GM19351 (cell line): ENCODE results near the gene COCH.

Experiments used
- ATAC-seq: cut with Tn5 transposase; IDR thresholded peaks from one replicate; pipeline ENCODE4 v1.9.1; 2021; ENCODE audit warnings: mild to moderate bottlenecking, moderate library complexity; ENCODE audit not compliant: unreplicated experiment

The COCH gene

GRCh38 chr14:30874120-30874998 lies at the start of gene COCH:
TSS of gene COCH (plus strand) at chr14:30874559. CDS start at chr14:30874939, 380 bp downstream.
- ATAC-seq: peak; percentile 65

GRCh38 chr14:30826070-30826469 lies 48.3 kb upstream of the COCH start:
- no peak for ATAC-seq

GRCh38 chr14:30829853-30830252 lies 44.5 kb upstream of the COCH start:
- ATAC-seq: no peak

DNA sequence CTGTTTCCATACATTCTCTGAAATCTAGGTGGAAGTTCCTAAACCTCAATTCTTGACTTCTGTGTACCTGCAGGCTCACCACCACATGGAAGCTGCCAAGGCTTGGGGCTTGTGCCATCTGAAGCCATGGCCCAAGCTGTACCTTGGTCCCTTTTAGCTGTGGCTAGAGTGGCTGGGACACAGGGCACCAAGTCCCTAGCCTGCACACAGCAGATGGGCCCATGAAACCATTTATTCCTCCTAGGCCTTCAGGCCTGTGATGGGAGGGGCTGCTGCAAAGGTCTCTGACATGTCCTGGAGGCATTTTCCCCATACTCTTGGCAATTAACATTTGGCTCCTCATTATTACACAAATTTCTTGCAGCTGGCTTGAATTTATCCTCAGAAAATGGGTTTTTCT lies 40.0 kb upstream of the COCH start:
- ATAC-seq: no peak

GRCh38 chr14:30838351-30838750 lies 36.0 kb upstream of the COCH start:
- ATAC-seq: no peak

DNA sequence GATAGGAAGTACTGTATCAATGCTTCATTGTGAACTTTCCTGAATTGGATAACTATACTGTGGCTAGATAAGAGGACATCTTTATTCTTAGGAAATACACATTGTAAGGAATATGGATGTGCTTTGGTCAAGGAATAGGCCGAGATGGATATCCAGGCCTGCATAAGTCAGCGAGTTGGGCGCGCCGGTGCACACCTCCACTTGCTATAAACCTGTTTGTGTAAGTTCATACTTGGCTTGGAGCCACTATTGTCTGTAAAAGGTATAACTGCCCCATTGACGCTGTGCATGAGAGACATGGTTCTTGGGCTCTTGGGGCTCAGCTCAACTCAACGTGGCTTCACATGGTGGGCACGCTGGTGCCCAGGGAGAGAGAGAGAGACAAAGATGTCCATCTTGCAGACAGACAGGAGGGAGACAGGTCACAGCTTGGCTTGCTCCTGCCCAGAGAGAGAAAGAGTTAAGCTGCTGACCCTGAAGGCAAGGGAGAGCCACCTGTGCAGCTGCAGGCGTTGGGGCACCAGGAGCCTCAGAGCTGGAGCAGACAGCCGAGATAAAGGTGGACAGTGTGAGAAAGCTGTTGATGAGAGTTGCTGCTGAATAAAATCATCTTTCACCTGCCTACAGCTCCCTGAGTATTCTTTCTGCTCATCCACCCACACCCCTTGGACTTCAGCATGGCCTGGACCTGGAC lies 34.1 kb upstream of the COCH start:
- ATAC-seq: no peak

- ATAC-seq: no peak
These were observed 31.9 kb upstream of the COCH start for GRCh38 chr14:30842431-30842830.

GRCh38 chr14:30848449-30849240 lies 25.7 kb upstream of the COCH start:
- peak; percentile 26 for ATAC-seq

- ATAC-seq: peak; percentile 91
These were observed 25.0 kb upstream of the COCH start for GRCh38 chr14:30849354-30849753.

DNA sequence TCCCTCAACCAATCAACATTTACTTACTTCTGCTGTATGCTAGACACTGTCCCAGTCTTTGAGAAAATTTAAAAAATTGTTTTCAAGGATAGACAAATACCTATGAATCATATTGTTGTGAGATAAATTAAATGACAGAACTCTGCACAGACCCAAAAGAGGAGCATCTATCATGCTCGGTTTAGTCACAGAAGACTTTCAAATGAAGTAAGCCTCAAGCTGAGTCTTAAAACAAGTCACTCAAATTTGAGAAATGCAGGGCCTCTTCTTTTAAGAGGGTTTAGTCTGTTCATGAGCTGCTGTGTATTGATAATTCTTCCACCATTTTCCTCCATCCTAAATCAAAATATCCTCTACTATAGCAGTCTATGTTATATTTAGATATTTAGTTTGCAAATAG lies 24.4 kb upstream of the COCH start:
- no peak for ATAC-seq

DNA sequence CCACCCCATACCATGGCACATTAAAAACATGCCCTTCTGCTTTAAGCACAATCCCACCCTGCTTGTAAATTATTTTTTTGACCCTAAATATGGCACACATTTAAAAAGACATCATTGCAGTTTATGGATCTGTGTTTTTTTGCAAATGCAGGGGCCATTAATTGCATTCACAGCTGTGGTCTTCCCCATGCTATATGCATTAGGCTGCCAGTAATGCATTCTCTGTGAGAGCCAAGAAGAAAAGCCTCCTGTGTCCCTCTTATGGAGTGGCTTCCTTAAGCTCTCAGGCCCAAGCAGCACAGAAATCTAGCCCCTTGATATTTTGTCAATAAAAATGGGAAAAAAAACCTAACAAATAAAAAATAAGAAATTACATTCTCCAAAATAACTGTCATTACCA lies 20.4 kb upstream of the COCH start:
- no peak for ATAC-seq

GRCh38 chr14:30854492-30854891 lies 19.9 kb upstream of the COCH start:
- peak; percentile 56 for ATAC-seq

DNA sequence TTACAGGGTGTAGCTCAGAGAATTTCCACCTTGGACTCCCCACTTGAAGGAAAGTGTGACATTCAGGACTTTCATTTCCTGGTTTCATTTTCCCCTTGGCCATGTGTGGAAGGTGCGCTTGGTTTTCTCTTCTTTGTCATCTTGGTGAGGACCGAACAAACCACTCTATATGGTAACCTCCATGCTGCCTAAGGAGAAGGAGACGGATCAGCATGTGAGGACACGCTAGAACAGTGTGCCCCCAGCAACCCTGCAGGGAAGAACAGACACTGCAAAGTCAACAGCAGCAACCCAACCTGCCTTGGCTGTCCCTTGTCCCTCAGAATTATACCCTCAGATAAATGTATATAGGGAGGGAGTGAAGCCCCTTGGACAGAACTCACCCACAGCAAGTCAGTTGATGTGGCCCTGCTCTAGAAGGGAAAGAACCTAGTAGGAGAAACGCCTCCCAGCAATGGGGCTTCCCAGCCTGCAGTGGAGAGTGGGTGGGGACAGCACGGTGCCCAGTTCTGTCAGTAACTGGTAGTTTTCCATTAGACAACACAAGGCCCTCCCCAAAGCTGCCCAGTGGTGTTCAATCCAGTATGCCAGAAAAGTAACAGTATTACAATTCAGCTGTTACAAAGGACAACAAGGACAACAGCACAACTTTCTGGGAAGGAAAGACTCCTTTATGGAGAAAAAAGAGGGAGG lies 18.9 kb upstream of the COCH start:
- peak; percentile 47 for ATAC-seq

GRCh38 chr14:30861200-30861599 lies 13.2 kb upstream of the COCH start:
- ATAC-seq: no peak

DNA sequence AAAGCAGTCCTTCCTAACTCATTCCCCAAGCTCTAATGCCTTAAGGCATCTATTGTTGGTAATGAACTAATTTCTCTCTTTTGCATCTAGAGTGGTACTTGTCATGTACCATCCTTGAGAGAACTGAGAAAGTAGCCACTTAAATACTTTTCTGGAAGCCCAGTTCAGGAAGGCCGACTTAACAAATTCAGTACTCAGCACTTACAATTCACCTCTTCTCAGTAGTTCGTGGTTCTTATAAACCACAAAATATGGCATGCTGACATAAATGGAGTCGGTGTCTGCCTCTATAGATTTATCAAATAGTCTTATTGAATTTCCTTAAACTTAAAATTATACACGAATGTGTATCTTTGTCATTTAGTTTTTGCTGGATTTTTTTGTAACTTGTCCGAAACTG lies 9.4 kb upstream of the COCH start:
- no peak for ATAC-seq

DNA sequence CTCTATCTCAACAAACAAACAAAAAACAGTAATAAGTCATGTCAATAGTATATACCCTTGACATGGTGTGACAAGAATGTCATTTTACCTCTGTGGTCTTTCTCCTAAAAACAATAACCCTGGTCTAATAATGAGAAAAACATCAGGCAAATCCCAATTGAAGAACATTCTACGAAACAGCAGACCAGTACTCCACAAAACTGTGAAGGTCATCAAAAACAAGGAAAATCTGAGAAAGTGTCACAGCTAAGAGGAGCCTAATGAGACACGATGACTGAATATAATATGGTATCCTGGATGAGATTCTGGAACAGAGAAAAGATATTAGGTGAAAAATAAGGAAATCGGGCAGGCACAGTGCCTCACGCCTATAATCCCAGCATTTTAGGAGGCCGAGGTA lies 5.6 kb upstream of the COCH start:
- ATAC-seq: no peak

DNA sequence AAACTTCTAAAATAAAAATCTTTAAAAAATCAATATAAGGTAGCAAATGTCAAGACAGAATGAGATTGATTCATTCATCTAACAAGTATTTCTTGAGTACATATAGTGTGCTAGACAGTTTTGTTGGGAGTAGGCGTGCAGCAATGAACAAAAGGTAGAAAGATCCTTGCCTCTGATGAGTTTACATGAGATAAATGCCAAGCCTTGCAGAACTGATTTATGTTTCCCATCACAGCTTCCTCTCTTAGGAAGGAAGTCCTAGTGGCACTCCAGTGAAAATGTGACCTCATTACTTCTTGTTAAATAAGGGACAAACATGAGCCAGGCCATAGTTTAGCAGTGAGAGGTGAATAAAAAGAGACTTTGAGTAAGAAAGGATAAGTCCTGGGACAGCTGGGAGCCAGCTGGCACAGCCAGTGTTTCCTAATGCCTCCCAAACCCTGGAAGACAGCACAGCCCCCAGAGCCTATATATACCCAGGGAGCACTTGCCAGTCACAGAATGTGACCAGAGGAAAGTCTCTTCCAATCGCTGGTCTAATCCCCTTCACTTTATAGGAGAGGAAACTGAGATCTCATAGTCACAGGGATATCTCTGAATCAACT lies 4.7 kb upstream of the COCH start:
- ATAC-seq: no peak

GRCh38 chr14:30872602-30873001 lies 1.8 kb upstream of the COCH start:
- ATAC-seq: no peak

- no peak for ATAC-seq
These were observed 845 bp upstream of the COCH start for GRCh38 chr14:30873308-30874119.
